ENCODE measurements around the gene ORAI3.

Gene ORAI3

DNA sequence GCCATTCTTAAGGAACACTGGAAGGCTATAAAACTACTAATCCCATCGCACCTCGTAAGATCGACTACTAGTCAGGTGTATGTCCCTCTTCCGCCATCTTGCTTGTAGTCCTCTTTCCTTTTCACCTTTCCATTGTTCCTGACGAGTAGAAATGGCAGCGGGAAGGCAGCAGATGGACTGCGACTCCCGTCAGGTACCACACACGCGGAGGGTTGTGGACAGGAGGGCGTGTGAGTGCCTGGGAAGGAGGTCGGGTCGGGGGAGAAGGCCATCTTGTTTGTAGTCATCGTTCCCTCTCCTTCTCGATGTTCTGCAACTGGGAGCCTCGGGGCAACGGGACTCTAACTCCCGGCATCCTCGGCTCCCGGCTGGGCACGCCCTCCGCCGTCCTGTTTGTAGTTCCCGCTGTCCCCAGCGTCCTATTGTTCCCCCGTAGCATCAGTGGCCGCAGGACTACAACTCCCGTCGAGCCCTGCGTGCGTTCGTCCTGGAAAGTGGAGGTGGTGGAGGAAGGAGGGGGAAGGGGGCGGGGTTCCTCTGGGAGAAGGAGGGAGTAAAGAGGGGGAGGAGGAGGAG, 25.8 kb upstream of the ORAI3 start:
- peaks cover 6% of the 10 kb centered on the region for H3K4me1 ChIP-seq
- H3K9ac ChIP-seq, result no peak overlapping the region
- H3K36me3 ChIP-seq (ENCODE audit: control insufficient read depth, insufficient read depth, low read length), result no peaks in the 10 kb centered on the region
- TF ChIP-seq, protein P1, sequence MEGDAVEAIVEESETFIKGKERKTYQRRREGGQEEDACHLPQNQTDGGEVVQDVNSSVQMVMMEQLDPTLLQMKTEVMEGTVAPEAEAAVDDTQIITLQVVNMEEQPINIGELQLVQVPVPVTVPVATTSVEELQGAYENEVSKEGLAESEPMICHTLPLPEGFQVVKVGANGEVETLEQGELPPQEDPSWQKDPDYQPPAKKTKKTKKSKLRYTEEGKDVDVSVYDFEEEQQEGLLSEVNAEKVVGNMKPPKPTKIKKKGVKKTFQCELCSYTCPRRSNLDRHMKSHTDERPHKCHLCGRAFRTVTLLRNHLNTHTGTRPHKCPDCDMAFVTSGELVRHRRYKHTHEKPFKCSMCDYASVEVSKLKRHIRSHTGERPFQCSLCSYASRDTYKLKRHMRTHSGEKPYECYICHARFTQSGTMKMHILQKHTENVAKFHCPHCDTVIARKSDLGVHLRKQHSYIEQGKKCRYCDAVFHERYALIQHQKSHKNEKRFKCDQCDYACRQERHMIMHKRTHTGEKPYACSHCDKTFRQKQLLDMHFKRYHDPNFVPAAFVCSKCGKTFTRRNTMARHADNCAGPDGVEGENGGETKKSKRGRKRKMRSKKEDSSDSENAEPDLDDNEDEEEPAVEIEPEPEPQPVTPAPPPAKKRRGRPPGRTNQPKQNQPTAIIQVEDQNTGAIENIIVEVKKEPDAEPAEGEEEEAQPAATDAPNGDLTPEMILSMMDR (IDR thresholded peaks at IDR 0.05), result no peak
- H3K4me2 ChIP-seq (ENCODE audit: low read length), result peak overlapping the region; percentile 65
- no peaks in the 10 kb centered on the region for H3K27me3 ChIP-seq (ENCODE audit: control insufficient read depth, insufficient read depth, low read length)
- peak overlapping the region; percentile 78 for H3K4me3 ChIP-seq (ENCODE audit: low read depth, low read length)
- H2AFZ ChIP-seq, result peak overlapping the region; percentile 93
- H3K27ac ChIP-seq, result peak overlapping the region; percentile 96
- H3K9me3 ChIP-seq (ENCODE audit: control insufficient read depth, low read length), result no peaks in the 10 kb centered on the region
- no peaks in the 10 kb centered on the region for H3K79me2 ChIP-seq

DNA sequence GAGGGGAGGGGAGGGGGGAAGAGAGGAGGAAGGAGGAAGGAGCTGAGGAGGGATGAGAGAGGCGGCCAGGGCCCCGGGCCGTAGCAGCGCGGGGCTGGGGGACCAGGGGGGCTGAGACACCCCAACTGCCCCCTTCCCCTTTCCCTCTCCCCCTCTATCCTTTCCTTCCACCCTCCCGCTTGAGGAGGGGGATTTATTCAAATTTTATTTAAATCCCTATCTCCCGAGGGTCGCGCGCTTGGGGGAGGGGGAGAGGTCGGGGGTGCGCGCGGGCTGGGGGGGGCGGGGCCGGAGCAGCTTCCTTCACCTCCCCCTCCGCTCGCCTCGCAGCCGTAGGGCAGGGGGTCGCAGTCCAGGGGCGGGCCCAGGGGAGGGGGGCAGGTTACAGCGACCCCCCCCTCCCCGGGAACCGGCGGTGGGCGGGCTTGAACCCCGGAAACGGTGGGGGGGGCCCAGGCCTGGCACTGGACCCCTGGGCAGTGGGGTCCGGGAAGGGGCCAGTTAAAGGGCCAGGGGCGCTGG, 25.3 kb upstream of the ORAI3 start, which contains the start of gene FBXL19:
Gene FBXL19 (plus strand): TSS at position 19 of the 522 bp plus-strand sequence. CDS start 2,183 bp downstream, outside the sequence.
- Histone ChIP-seq H3K4me1 (peaks cover 6% of the 10 kb centered on the region), H3K4me2 (ENCODE audit: low read length) (peak within 1 kb of the TSS; percentile 99), H3K4me3 (ENCODE audit: low read depth, low read length) (peak within 1 kb of the TSS; percentile 87), H2AFZ (peak within 1 kb of the TSS; percentile 93), H3K27me3 (ENCODE audit: control insufficient read depth, insufficient read depth, low read length) (no peaks in the 10 kb centered on the region), H3K9me3 (ENCODE audit: control insufficient read depth, low read length) (no peaks in the 10 kb centered on the region), H3K9ac (no peak within 1 kb of the TSS), H3K36me3 (ENCODE audit: control insufficient read depth, insufficient read depth, low read length) (no peaks in the 10 kb centered on the region), H3K27ac (peak within 1 kb of the TSS; percentile 96), H3K79me2 (no peaks in the 10 kb centered on the region)
- TF ChIP-seq, protein P1 (IDR thresholded peaks at IDR 0.05), result no peak

DNA sequence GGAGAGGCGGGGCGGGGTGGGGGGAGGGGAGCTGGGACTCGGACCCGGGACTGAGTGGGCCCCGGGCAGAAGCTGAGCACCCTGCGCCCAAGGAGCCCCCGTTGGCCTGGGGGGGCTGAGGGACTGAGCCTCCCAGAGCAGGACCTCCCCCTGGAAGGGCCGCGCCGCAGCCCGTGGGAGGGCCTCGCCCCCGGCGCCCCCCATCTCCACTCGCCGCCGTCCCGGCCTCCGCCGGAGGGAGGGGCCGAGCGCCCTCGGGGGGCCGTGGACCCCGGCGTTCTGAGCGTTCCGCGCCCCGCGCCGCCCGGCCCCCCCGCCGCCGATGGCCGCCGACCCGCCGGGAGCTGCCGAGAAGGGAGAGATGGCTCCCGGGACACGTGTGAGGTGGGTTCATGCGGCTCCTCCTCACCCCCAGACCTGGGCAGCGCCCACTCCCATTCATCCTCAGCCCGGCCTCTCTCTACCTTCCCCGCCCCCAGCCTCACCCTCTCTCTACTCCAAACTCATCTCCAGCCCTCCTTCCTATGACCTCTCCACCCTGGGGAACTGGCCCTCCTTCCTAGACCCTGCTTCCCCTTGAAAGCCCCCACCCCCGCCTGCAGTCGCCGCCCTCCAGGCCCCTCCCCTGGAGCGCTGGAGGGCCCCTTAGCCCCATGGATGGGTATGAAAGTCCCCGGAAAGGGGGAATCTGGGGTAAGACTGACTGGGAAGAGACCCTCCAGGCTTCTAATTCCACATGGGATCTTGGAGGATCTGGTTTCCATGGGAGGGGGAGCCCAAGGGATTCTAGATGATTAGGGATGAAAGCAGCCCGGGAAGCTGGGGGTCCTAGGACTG, 24.6 kb upstream of the ORAI3 start:
- Histone ChIP-seq H3K4me3 (ENCODE audit: low read depth, low read length) (peak overlapping the region; percentile 78), H3K79me2 (no peaks in the 10 kb centered on the region), H3K9me3 (ENCODE audit: control insufficient read depth, low read length) (no peaks in the 10 kb centered on the region), H3K4me2 (ENCODE audit: low read length) (peak overlapping the region; percentile 65), H3K4me1 (peaks cover 6% of the 10 kb centered on the region), H3K36me3 (ENCODE audit: control insufficient read depth, insufficient read depth, low read length) (no peaks in the 10 kb centered on the region), H3K27me3 (ENCODE audit: control insufficient read depth, insufficient read depth, low read length) (no peaks in the 10 kb centered on the region), H3K9ac (no peak overlapping the region), H2AFZ (peak overlapping the region; percentile 10), H3K27ac (peak overlapping the region; percentile 13)
- TF ChIP-seq, protein P1 (IDR thresholded peaks at IDR 0.05), result no peak

DNA sequence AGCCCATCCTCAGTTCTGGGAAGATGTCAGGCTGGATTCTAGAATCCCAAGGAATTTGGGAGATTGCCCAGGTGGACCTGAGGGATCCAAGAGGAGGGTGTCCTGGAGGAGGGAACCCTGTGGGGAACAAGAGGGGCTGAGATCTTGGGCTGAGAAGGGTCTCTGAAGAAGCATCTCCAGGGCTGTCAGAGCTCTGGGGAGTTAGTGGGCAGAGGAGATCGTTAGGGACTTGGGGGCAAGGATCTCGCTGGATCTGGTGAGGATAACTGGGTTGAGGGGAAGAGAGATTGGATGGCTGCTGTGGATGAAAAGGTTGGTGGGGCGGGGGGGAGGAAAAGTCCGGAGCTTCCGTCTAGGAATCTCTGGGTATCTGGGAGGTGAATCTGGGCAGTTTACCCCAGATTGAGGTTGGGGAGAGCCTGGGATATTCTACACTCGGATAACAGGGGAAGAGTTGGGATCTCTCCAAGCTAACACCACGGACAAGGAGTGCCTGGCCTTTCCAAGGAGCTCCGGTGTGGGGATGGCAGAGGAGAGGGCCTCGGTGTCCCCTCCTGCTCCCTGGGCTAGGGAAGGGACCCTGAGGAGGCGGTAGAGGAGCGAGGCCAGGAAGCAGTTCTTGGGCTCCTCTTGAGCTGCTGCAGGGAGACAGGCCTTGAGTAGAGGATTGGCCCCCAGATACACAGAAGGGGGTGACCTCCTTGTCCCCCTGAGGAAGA, 23.8 kb upstream of the ORAI3 start:
- Histone ChIP-seq H3K4me2 (ENCODE audit: low read length) (peak overlapping the region; percentile 65), H3K9ac (no peak overlapping the region), H3K4me1 (peaks cover 6% of the 10 kb centered on the region), H3K79me2 (no peaks in the 10 kb centered on the region), H3K4me3 (ENCODE audit: low read depth, low read length) (peak overlapping the region; percentile 37), H3K27ac (peak overlapping the region; percentile 13), H3K36me3 (ENCODE audit: control insufficient read depth, insufficient read depth, low read length) (no peaks in the 10 kb centered on the region), H3K9me3 (ENCODE audit: control insufficient read depth, low read length) (no peaks in the 10 kb centered on the region), H3K27me3 (ENCODE audit: control insufficient read depth, insufficient read depth, low read length) (no peaks in the 10 kb centered on the region), H2AFZ (no peak overlapping the region)
- TF ChIP-seq, protein P1 (IDR thresholded peaks at IDR 0.05), result no peak
